ENCODE measurements around the gene PASK. TPM values are rescaled to one million over a fixed set of nuclear protein-coding genes. Genes with fewer than 3 reads are reported as not detected.

The PASK gene
- total RNA-seq, 2 donors from 2014 or later, result 0.98 to 1.1 TPM

- H3K4me1 ChIP-seq, result no peaks in the 10 kb centered on the region
- DNase-seq (ENCODE audit: low spot score), result no peak
- no peaks in the 10 kb centered on the region for H3K27me3 ChIP-seq
- H3K4me3 ChIP-seq, result no peak overlapping the region
- no peaks in the 10 kb centered on the region for H3K36me3 ChIP-seq
- no peak overlapping the region for H3K27ac ChIP-seq
- TF ChIP-seq, protein P1, sequence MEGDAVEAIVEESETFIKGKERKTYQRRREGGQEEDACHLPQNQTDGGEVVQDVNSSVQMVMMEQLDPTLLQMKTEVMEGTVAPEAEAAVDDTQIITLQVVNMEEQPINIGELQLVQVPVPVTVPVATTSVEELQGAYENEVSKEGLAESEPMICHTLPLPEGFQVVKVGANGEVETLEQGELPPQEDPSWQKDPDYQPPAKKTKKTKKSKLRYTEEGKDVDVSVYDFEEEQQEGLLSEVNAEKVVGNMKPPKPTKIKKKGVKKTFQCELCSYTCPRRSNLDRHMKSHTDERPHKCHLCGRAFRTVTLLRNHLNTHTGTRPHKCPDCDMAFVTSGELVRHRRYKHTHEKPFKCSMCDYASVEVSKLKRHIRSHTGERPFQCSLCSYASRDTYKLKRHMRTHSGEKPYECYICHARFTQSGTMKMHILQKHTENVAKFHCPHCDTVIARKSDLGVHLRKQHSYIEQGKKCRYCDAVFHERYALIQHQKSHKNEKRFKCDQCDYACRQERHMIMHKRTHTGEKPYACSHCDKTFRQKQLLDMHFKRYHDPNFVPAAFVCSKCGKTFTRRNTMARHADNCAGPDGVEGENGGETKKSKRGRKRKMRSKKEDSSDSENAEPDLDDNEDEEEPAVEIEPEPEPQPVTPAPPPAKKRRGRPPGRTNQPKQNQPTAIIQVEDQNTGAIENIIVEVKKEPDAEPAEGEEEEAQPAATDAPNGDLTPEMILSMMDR (IDR thresholded peaks at IDR 0.05), result no peak
- no peaks in the 10 kb centered on the region for H3K9me3 ChIP-seq
Observed at GRCh38 chr2:241141214-241141770, 8.0 kb downstream of the PASK start.

- no peaks in the 10 kb centered on the region for H3K9me3 ChIP-seq
Observed at GRCh38 chr2:241140445-241140840, 8.8 kb downstream of the PASK start.

DNA sequence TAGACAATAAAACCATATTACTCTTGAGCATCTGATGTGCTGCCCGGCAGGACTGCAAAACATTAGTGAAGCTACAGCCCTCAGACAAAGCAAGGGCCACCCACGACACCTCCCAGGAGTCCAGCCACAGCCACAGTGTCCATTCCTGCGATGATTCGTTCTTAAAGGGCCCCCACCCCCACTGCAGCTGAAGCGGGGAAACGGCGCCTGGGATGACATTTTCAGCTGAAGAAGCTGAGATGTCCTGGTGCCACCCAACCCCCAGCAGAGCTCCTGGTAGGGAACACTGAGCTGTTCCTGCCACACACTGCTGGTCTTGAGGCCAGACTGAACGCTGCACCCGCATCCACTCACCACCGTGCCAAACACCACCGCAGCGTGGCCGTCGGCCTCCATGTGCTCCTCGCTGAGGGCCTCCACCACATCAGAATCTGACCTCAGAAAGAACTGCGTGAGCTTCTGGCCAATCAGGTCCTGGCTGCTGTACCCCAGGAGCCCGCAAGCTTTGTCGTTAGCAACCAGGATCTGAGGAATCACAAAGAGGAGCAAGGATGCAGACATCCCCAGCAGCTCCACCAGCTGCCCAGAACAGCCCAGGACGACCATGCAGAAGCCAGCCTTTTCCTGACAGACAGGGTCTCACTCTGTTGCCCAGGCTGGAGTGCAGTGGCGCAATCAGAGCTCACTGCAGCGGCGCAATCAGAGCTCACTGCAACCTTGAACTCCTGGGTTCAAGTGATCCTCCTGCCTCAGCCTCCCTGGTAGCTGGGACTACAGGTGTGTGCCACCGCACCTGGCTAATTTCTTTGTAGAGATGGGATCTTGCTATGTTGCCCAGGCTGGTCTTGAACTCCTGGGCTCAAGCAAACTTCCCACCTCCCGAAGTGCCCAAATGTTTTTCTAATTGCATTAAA is 9.5 kb downstream of the PASK start:
- no peak overlapping the region for H3K4me3 ChIP-seq
- H3K36me3 ChIP-seq, result no peaks in the 10 kb centered on the region
- H3K27me3 ChIP-seq, result no peaks in the 10 kb centered on the region
- H3K9me3 ChIP-seq, result no peaks in the 10 kb centered on the region
- no peaks in the 10 kb centered on the region for H3K4me1 ChIP-seq
- TF ChIP-seq, protein P1 (IDR thresholded peaks at IDR 0.05), result no peak
- DNase-seq (ENCODE audit: low spot score), result no peak
- H3K27ac ChIP-seq, result no peak overlapping the region

More at GRCh38 chr2:241140445-241140840, 8.8 kb downstream of the PASK start:
- H3K36me3 ChIP-seq, result no peaks in the 10 kb centered on the region
- TF ChIP-seq, protein P1 (IDR thresholded peaks at IDR 0.05), result no peak
- no peaks in the 10 kb centered on the region for H3K27me3 ChIP-seq
- no peaks in the 10 kb centered on the region for H3K4me1 ChIP-seq
- no peak for DNase-seq (ENCODE audit: low spot score)
- no peak overlapping the region for H3K4me3 ChIP-seq
- no peak overlapping the region for H3K27ac ChIP-seq

- no peaks in the 10 kb centered on the region for H3K27me3 ChIP-seq
- H3K36me3 ChIP-seq, result no peaks in the 10 kb centered on the region
- no peaks in the 10 kb centered on the region for H3K9me3 ChIP-seq
- TF ChIP-seq, protein P1 (IDR thresholded peaks at IDR 0.05), result no peak
- DNase-seq (ENCODE audit: low spot score), result no peak
- no peaks in the 10 kb centered on the region for H3K4me1 ChIP-seq
- H3K4me3 ChIP-seq, result no peak overlapping the region
- H3K27ac ChIP-seq, result no peak overlapping the region
Observed at GRCh38 chr2:241138471-241138870, 10.8 kb downstream of the PASK start.

- H3K27ac ChIP-seq, result no peak overlapping the region
- H3K27me3 ChIP-seq, result no peaks in the 10 kb centered on the region
- DNase-seq (ENCODE audit: low spot score), result no peak
- no peak overlapping the region for H3K4me3 ChIP-seq
- no peaks in the 10 kb centered on the region for H3K36me3 ChIP-seq
- TF ChIP-seq, protein P1 (IDR thresholded peaks at IDR 0.05), result no peak
- no peaks in the 10 kb centered on the region for H3K9me3 ChIP-seq
- no peaks in the 10 kb centered on the region for H3K4me1 ChIP-seq
Observed at GRCh38 chr2:241137276-241138190, 11.7 kb downstream of the PASK start.

Measured in right atrium auricular region (tissue), 2 donors.